GM12878 (cell line): ENCODE measurements around the gene MYCBPAP. TPM values are rescaled to one million over a fixed set of nuclear protein-coding genes. Genes with fewer than 3 reads are reported as not detected.

Source experiments
- ASH2L ChIP-seq: fragments of 300-600, 200-600 bp; sonication (generic); IDR thresholded peaks from 2 replicates; pipeline ENCODE4 v1.6.1; 2017; ENCODE audit warnings: low read depth, mild to moderate bottlenecking, borderline replicate concordance
- ATF7 ChIP-seq: fragments of 450-650 bp; IDR thresholded peaks from 2 replicates; pipeline ENCODE4 v1.6.1; 2016; ENCODE audit warnings: low read depth, mild to moderate bottlenecking
- CBX3 ChIP-seq: fragments of 200-600 bp; sonication (generic); IDR thresholded peaks from 2 replicates; pipeline ENCODE4 v1.6.1; 2016; ENCODE audit warnings: low read depth, borderline replicate concordance
- CREB1 ChIP-seq: IDR thresholded peaks from 2 replicates; pipeline ENCODE4 v1.6.1; 2012; ENCODE audit warnings: low read depth, mild to moderate bottlenecking, inconsistent platforms
- E2F8 ChIP-seq: fragments of 450-650 bp; IDR thresholded peaks from 2 replicates; pipeline ENCODE4 v1.6.1; 2018; ENCODE audit warnings: mild to moderate bottlenecking, low read depth, moderate library complexity; ENCODE audit not compliant: partially characterized antibody
- JUND ChIP-seq: IDR thresholded peaks from 2 replicates; pipeline ENCODE4 v1.6.1; 2012; ENCODE audit warnings: low read depth, mild to moderate bottlenecking, low read length, improper control_type of control experiment, moderate library complexity
- KAT2A ChIP-seq: conservative IDR thresholded peaks from 2 replicates; pipeline ENCODE4 v1.6.1; 2011; ENCODE audit warnings: low read depth, low read length; ENCODE audit not compliant: control insufficient read depth
- LARP7 ChIP-seq: fragments of 450-650 bp; IDR thresholded peaks from 2 replicates; pipeline ENCODE4 v1.6.1; 2017; ENCODE audit warnings: mild to moderate bottlenecking
- NRF1 ChIP-seq: conservative IDR thresholded peaks from 2 replicates; pipeline ENCODE4 v1.6.1; 2011; ENCODE audit warnings: mild to moderate bottlenecking, low read depth, low read length, improper control_type of control experiment
- RELA ChIP-seq: fragments of 450-650 bp; IDR thresholded peaks from 2 replicates; pipeline ENCODE4 v1.8.0; 2014; ENCODE audit warnings: borderline replicate concordance; ENCODE audit not compliant: partially characterized antibody
- SKIL ChIP-seq: fragments of 450-650 bp; IDR thresholded peaks from 2 replicates; pipeline ENCODE4 v1.6.1; 2017; ENCODE audit warnings: mild to moderate bottlenecking, low read depth, inconsistent platforms; ENCODE audit not compliant: poor library complexity, severe bottlenecking
- SMARCA5 ChIP-seq: fragments of 450-650 bp; IDR thresholded peaks from 2 replicates; pipeline ENCODE4 v1.6.1; 2017; ENCODE audit warnings: mild to moderate bottlenecking
- ZNF274 ChIP-seq: IDR thresholded peaks from one replicate; pipeline ENCODE4 v1.8.0; 2011; ENCODE audit not compliant: insufficient read length, insufficient read depth
- ZNF622 ChIP-seq: fragments of 450-650 bp; IDR thresholded peaks from 2 replicates; pipeline ENCODE4 v1.6.1; 2017; ENCODE audit warnings: mild to moderate bottlenecking, inconsistent platforms
- polyA plus RNA-seq, 11 experiments: library from polyadenylated mRNA; depleted of rRNA in 4 of 11; unstranded in 6 of 11; stranded (reverse) in 5 of 11; fragments of >200 nt; fragmentation: Nextera tagmentation in 4 of 11; fragmentation: Illumina TruSeq in 1 of 11; extraction: Ambion mirVana in 4 of 11; extraction: Trizol in 1 of 11; gene quantifications; 1 replicate in 1 of 11; 2 replicates in 10 of 11; pipeline versions ENCODE4 v1.2.1 to v1.2.3, GENCODE V29; 2011 to 2016; ENCODE audit warnings: inconsistent platforms in 2 of 11, missing spikeins in 2 of 11, low read depth in 1 of 11
- total RNA-seq, 4 experiments: library from RNA; depleted of rRNA in 3 of 4; stranded (reverse); fragments of >200 nt in 3 of 4; fragmentation: Illumina TruSeq in 1 of 4; extraction: Trizol in 1 of 4; gene quantifications; 2 replicates each; pipeline versions ENCODE4 v1.2.1 to v1.2.3, GENCODE V29; 2013 to 2021
- TF ChIP-seq, protein P1 (sequence below): fragments of 450-650 bp; IDR thresholded peaks from 2 replicates; pipeline ENCODE4 v1.6.1; 2016; ENCODE audit warnings: mild to moderate bottlenecking, moderate library complexity, borderline replicate concordance

MYCBPAP gene
- total and polyA plus RNA-seq, 10 of the 15 experiments (the other 5 are each of a cell fraction or from before 2014, with no cell fraction given), result 0.23 to 2.7 (median 1.5) TPM

GRCh38 chr17:50511058-50511457, 2.8 kb downstream of the MYCBPAP start (continued):
- TF ChIP-seq CREB1, result peak; percentile 51
- TF ChIP-seq ASH2L, result no peak
- no peak for TF ChIP-seq RELA
- TF ChIP-seq ZNF622, result no peak
- TF ChIP-seq SKIL, result peak; percentile 55
- TF ChIP-seq, protein P1, sequence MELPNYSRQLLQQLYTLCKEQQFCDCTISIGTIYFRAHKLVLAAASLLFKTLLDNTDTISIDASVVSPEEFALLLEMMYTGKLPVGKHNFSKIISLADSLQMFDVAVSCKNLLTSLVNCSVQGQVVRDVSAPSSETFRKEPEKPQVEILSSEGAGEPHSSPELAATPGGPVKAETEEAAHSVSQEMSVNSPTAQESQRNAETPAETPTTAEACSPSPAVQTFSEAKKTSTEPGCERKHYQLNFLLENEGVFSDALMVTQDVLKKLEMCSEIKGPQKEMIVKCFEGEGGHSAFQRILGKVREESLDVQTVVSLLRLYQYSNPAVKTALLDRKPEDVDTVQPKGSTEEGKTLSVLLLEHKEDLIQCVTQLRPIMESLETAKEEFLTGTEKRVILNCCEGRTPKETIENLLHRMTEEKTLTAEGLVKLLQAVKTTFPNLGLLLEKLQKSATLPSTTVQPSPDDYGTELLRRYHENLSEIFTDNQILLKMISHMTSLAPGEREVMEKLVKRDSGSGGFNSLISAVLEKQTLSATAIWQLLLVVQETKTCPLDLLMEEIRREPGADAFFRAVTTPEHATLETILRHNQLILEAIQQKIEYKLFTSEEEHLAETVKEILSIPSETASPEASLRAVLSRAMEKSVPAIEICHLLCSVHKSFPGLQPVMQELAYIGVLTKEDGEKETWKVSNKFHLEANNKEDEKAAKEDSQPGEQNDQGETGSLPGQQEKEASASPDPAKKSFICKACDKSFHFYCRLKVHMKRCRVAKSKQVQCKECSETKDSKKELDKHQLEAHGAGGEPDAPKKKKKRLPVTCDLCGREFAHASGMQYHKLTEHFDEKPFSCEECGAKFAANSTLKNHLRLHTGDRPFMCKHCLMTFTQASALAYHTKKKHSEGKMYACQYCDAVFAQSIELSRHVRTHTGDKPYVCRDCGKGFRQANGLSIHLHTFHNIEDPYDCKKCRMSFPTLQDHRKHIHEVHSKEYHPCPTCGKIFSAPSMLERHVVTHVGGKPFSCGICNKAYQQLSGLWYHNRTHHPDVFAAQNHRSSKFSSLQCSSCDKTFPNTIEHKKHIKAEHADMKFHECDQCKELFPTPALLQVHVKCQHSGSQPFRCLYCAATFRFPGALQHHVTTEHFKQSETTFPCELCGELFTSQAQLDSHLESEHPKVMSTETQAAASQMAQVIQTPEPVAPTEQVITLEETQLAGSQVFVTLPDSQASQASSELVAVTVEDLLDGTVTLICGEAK, result no peak; the same call in 1 of the 2 replicates
- no peak for TF ChIP-seq NRF1
- TF ChIP-seq E2F8, result no peak
- no peak for TF ChIP-seq ZNF274
- TF ChIP-seq CBX3, result no peak
- TF ChIP-seq KAT2A, result no peak
- no peak for TF ChIP-seq SMARCA5
- no peak for TF ChIP-seq LARP7
- TF ChIP-seq JUND, result peak; percentile 66; the same call in 1 of the 2 replicates
- TF ChIP-seq ATF7, result peak; percentile 76
